IPS-18c (cell line): ENCODE measurements around the gene POU6F1.

Experiments
- H3K4me3 ChIP-seq: 2 replicates; pipeline ENCODE4 v1.7.0; 2013; ENCODE audit warnings: low read depth, mild to moderate bottlenecking, low read length, moderate library complexity; ENCODE audit not compliant: insufficient read depth
- H3K9me3 ChIP-seq: one replicate; pipeline ENCODE4 v1.6.1; 2013; ENCODE audit warnings: mild to moderate bottlenecking, low read length, moderate library complexity; ENCODE audit not compliant: control insufficient read depth, insufficient read depth

Gene POU6F1

GRCh38 chr12:51208016-51208660 lies 9.7 kb downstream of the POU6F1 start:
- Histone ChIP-seq H3K9me3 (no peaks in the 10 kb centered on the region), H3K4me3 (no peak overlapping the region)

- Histone ChIP-seq H3K4me3 (no peak overlapping the region), H3K9me3 (no peaks in the 10 kb centered on the region)
These were observed 12.5 kb downstream of the POU6F1 start for GRCh38 chr12:51205350-51205749.

GRCh38 chr12:51202718-51203117 lies 15.1 kb downstream of the POU6F1 start:
- no peak overlapping the region for H3K4me3 ChIP-seq
- no peaks in the 10 kb centered on the region for H3K9me3 ChIP-seq

- H3K9me3 ChIP-seq, result no peaks in the 10 kb centered on the region
These were observed 17.1 kb downstream of the POU6F1 start for GRCh38 chr12:51200806-51201205.

GRCh38 chr12:51200156-51200555 lies 17.7 kb downstream of the POU6F1 start:
- Histone ChIP-seq H3K9me3 (no peaks in the 10 kb centered on the region), H3K4me3 (no peak overlapping the region)

More at GRCh38 chr12:51200806-51201205, 17.1 kb downstream of the POU6F1 start:
- H3K4me3 ChIP-seq, result no peak overlapping the region

GRCh38 chr12:51199366-51199945 lies 18.4 kb downstream of the POU6F1 start:
- no peak overlapping the region for H3K4me3 ChIP-seq
- H3K9me3 ChIP-seq, result no peaks in the 10 kb centered on the region

- Histone ChIP-seq H3K9me3 (no peaks in the 10 kb centered on the region), H3K4me3 (no peak overlapping the region)
These were observed 19.1 kb downstream of the POU6F1 start for GRCh38 chr12:51198568-51199365.

- Histone ChIP-seq H3K4me3 (no peak overlapping the region), H3K9me3 (no peaks in the 10 kb centered on the region)
These were observed 19.9 kb downstream of the POU6F1 start for GRCh38 chr12:51197736-51198567.

- Histone ChIP-seq H3K9me3 (no peaks in the 10 kb centered on the region), H3K4me3 (no peak overlapping the region)
These were observed 21.3 kb downstream of the POU6F1 start for GRCh38 chr12:51196547-51196946.

GRCh38 chr12:51195841-51196240 lies 22.0 kb downstream of the POU6F1 start:
- Histone ChIP-seq H3K4me3 (no peak overlapping the region), H3K9me3 (no peaks in the 10 kb centered on the region)

- no peak overlapping the region for H3K4me3 ChIP-seq
- H3K9me3 ChIP-seq, result no peaks in the 10 kb centered on the region
These were observed 25.6 kb downstream of the POU6F1 start for GRCh38 chr12:51192284-51192671.

- H3K9me3 ChIP-seq, result no peaks in the 10 kb centered on the region
These were observed 26.2 kb downstream of the POU6F1 start for GRCh38 chr12:51191516-51192283.

GRCh38 chr12:51190820-51191219 lies 27.0 kb downstream of the POU6F1 start:
- no peaks in the 10 kb centered on the region for H3K9me3 ChIP-seq
- H3K4me3 ChIP-seq, result no peak overlapping the region

More at GRCh38 chr12:51191516-51192283, 26.2 kb downstream of the POU6F1 start:
- no peak overlapping the region for H3K4me3 ChIP-seq

- no peaks in the 10 kb centered on the region for H3K9me3 ChIP-seq
- H3K4me3 ChIP-seq, result no peak overlapping the region
These were observed 28.0 kb downstream of the POU6F1 start for GRCh38 chr12:51189790-51190355.

- Histone ChIP-seq H3K9me3 (no peaks in the 10 kb centered on the region), H3K4me3 (no peak overlapping the region)
These were observed 29.4 kb downstream of the POU6F1 start for GRCh38 chr12:51188359-51189051.
